Amniotic stem cell (primary cell): Measurements from ENCODE around the gene CHFR.
"Not testable (repeated sequence)": the region's sequence is repeated elsewhere in the genome, so short reads cannot be mapped to it uniquely, and the experiment has no call there.

Experiments
- DNase-seq: peaks from one replicate; lab custom pipeline; 2025; lab: John Stamatoyannopoulos, UW

CHFR gene, protein sequence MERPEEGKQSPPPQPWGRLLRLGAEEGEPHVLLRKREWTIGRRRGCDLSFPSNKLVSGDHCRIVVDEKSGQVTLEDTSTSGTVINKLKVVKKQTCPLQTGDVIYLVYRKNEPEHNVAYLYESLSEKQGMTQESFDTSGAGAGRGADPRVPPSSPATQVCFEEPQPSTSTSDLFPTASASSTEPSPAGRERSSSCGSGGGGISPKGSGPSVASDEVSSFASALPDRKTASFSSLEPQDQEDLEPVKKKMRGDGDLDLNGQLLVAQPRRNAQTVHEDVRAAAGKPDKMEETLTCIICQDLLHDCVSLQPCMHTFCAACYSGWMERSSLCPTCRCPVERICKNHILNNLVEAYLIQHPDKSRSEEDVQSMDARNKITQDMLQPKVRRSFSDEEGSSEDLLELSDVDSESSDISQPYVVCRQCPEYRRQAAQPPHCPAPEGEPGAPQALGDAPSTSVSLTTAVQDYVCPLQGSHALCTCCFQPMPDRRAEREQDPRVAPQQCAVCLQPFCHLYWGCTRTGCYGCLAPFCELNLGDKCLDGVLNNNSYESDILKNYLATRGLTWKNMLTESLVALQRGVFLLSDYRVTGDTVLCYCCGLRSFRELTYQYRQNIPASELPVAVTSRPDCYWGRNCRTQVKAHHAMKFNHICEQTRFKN

DNA sequence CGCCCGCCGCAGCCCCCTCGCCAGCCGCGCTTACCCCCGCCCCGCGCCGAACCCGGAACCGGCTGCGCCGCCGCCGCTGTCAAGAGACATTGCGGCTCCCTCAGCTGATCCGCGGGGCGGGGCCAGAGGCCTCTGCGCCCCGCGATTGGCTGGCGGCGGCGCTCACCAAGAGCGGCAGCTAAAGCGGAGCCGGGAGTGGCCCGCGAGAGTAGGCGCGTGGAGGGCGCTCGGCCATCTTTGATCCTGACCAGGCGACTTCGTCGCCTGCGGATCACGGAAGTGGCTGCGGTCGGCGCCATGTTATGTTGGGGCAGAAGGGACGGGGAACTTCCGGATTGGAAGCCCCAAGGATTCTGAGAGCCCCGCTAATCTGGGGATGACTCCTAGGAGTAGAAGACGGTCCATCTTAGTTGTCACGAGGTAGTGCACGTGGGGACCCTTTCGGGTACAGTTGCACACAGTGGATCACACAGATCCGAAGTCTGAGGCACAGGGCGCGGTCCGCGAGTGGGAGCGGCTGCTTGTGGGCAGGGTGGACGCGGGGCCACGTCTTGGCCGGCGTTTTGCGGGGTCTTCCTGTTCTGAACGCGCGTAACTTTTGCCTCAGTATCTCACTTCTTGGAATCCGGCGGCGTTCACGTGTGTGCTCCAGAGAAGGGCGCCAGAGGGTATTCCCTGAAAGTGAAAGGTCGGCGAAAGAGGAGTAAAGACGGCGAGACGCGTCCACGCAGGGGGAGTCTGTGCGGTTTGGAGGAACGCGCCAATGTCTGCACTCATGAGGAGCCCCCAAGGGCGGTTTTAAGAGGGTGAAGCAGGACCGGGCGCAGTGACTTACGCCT is at the start of gene CHFR:
CHFR (minus strand) TSS at position 93 of the 839 bp plus-strand sequence. CDS start 277 bp downstream, outside the sequence.
- DNase-seq: peak; percentile 92

DNA sequence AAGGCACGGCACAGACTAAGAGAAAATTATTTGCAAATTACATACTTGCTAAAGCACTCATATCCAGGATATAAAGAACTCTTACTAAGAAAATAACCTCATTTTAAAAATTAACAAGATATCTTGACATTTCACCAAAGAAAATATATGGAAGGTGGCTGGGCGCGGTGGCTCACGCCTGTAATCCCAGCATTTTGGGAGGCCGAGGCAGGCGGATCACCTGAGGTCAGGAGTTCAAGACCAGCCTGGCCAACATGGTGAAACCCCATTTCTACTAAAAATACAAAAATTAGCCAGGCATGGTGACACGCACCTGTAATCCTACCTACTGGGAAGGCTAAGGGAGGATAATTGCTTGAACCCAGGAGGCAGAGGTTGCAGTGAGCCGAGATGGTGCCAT is 49.5 kb upstream of the CHFR start:
- DNase-seq: not testable (repeated sequence)

DNA sequence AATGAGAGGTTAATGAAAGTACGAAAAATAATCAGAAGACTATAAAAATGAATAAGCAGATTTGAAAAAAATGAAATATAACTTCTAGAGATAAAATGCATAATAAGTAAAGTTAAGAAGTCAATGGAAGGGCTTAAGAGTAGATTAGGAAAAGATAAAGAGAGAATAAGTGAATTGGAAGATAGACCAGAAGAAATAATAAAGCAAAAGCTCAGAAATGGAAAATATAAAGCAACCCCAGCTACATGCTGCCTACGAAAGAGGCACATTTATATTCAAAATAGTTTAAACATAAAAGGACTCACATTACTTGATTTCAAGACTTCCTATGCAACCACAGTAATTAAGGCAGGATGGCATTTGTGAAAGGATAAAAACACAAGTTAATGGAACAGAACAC is 48.8 kb upstream of the CHFR start:
- DNase-seq: no peak

DNA sequence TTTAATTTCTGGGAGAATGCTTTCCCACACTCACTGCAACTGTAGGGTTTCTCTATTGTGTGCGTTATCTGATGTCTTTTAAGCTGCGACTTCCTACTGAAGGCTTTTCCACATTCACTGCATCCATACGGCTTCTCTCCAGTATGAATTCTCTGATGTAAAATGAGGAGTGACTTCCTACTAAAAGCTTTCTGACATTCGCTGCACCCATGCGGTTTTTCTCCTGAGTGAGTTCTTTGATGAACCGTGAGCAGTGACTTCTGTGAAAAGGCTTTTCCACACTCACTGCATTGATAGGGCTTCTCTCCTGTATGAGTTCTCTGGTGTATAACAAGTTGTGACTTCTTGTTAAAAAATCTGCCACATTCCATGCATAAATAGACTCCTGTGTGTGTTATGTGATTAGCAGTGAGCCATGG is 39.0 kb upstream of the CHFR start:
- no peak for DNase-seq

DNA sequence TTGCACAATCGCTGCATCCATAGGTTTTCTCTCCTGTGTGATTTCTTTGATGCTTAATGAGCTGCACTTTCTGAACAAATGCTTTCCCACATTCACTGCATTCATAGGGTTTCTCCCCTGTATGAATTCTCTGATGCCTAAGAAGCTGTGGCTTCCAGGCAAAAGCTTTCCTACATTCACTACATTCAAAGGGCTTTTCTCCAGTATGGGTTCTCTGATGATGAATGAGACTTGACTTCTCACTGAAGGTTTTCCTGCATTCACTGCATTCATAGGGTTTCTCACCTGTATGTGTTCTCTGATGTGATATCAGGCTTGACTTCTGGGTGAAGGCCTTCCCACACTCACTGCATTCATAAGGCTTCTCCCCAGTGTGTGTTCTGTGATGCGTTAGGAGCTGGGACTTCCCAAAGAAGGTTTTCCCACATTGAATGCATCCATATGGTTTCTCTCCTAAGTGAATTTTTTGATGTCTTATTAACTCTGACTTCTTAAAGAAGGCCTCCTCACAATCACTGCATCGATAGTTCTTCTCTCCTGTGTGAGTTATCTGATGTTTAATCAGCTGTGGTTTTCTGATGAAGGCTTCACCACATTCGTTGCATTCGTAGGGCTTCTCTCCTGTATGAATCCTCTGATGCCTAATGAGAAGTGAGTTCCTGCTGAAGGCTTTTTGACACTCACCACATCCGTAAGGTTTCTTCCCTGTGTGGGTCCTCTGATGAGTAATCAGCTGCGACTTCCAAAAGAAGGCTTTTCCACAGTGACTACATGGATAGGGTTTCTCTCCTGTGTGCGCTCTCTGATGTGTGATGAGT is 38.4 kb upstream of the CHFR start:
- no peak for DNase-seq

DNA sequence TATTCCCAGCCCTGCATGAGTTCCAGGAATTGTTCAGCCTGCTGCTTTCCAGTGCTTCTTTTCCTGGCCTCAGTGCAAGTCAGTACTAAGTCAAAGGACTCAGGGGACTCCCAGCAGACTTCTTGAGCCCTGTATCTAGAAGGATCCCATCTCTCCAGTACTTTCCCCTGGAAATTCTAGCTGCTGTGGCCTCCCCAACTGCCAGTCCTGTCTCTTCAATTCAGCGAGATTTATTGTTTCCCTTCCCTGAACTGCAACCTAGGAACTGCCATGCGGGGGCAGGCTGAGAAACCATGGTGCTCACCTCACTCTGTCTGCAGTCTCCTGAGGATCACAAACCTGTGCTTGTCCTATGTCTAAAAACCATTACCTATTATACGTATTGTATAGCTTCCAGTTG is 37.0 kb upstream of the CHFR start:
- DNase-seq: no peak

DNA sequence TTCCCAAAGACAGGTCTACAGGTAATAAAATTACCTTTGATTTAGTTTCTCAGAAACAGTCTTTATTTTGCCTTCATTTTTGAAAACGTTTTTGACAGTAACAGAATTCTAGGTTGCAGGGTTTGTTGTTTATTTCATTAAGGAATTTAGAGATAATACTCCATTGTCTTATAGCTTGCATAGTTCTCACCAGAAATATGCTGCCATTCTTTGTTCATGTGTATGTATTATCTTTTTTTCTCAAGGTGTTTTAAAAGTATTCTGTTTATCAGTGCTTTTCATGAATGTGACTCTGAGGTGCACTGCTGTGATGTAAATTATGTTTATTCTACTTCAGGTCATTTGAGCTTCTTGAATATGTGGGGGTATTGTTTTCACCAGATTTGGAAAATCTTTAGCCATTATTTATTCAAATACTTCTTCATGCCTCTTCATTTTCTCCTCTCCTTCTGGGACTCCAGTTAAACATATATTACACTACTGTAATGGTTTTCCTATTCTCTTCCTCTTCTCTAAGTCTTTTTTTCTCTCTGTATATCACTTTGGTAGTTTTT is 36.0 kb upstream of the CHFR start:
- DNase-seq: no peak

DNA sequence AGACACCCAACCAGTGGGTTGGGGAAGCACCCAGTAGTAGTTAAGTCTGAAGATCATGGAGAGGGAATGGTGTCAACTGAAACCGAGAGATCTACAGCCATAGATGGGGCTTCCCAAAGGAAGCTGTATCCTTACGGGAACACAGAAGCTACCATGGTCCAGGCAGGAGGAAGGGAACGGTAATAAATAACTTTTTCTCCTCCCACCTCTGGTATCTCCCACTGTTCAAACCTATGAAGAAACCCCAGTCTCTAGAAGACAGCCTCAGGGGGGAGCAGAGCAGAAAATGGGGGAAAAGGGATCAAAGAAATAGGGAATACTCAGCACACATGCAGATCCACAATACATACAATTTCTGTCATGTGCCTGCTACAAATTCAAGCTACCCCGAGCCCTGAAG is 35.3 kb upstream of the CHFR start:
- DNase-seq: no peak

DNA sequence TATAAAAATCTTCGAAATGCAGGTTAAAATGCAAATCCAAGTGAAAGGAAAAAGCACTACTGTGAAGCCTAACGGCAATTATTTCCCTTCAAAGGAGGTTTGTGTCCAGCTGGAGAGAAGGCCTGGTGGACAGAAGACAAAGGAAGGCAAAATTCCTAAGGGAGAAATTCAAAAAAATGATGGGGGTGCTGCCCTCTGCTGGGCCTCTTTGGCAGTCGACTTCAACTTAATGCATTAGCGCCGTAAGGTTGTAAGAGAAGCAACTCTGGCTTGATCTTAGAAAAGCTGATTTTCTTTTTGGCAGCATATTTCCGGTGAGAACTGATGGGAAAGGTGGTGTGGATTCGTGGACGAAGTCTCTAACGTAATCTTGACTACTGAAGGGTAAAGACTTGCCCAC is 34.3 kb upstream of the CHFR start:
- DNase-seq: no peak

DNA sequence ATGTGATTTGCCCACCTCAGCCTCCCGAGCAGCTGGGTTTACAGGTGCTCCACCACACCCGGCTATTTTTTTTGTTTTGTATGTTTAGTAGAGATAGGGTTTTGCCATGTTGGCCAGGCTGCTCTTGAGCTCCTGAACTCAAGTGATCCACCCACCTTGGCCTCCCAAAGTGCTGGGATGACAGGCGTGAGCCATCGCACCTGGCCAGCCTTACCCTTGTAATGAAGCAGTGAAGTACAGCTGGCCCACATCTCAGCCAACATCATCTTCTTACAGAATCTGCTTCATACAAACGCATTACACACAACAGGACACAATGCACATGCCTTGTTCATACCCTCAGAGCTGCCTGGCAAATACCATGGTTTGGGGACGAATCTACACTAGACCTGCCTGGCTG is 31.3 kb upstream of the CHFR start:
- no peak for DNase-seq

DNA sequence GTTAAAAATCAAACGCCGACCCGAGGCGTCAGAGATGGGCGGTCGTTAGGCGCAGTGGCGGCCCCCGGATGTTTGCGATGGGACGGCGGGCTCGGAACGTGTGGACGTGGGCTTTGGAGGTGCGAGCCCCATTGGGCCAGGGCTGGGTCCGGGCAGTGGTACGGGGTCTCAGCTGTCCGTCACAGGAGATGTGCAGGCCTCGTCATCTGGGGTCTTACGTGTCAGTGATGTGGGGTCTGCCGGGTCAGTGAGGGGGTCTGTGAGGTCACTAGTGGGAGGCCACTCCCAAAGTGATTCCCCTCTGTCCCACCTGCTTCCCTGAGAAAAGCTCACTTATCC is 21.6 kb upstream of the CHFR start:
- DNase-seq: no peak

DNA sequence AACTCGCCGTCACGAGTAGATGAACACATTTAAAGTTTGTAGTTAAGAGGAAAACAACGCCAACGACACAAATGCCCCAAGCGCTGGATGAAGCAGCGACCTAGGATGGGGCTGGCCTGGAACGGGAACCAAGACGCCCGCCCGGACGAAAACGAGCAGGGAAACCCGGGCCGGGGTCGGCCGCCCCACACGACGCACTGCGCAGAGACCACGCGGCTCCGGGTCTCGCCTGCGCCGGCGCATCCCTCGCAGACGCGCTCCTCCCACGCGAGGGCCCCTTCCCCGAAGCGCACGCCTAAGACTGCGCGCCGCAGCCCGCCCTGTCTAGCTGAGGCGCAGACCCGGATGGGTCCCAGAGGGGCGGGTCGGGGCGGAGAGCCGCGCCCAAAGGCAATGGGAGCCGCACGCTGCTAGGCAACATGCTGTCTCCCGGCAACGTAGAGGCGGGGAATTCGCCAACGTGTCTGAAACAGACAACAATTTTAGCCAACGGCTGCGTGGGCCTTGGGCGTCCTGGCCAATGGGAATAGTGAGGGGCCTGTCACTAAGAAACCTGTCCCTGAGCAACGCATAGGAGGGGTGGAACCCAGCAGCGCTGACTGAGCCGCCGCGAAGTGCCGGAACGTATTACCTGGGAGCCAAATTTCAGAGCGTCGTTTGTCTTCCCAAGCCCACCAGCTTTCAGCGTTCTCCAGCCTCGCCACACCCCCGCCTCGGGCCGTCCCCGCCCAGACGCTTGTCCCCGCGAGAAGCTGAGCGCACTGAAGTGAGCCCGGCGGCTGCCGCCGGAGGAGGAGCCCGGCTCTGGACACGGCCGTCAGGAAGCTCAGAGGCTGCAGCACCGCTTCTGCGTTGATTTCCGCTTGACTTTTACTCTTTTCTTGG is 21.0 kb upstream of the CHFR start:
- DNase-seq: peak; percentile 98

DNA sequence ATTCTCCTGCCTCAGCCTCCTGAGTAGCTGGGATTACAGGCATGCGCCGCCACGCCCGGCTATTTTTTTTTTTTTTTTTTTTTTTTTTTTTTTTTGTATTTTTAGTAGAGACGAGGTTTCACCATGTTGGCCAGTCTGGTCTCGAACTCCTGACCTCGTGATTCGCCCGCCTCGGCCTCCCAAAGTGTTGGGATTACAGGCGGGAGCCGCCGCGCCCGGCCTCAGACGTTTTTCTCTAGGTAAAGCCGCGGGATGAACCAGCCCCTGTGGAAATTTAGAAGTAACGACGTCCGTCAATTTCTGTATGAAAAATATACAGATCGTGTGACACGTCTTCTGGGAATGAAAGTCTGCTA is 20.4 kb upstream of the CHFR start:
- not testable (repeated sequence) for DNase-seq

DNA sequence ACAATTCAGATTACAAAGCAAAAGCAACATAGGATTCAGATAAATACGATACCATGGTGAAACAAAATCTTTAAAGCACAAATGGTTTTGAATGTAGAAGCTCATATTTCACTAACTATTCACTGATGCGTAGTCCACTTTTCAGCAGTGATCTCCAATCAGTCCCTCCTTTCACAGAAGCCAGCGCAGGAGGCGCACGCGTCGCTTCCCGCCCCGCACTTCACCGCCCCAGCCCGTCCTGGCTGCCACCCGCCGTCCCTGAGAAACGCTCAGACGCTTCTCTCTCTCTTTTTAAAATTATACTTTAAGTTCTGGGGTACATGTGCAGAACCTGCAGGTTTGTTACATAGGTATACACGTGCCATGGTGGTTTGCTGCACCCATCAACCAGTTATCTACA is 19.8 kb upstream of the CHFR start:
- no peak for DNase-seq

DNA sequence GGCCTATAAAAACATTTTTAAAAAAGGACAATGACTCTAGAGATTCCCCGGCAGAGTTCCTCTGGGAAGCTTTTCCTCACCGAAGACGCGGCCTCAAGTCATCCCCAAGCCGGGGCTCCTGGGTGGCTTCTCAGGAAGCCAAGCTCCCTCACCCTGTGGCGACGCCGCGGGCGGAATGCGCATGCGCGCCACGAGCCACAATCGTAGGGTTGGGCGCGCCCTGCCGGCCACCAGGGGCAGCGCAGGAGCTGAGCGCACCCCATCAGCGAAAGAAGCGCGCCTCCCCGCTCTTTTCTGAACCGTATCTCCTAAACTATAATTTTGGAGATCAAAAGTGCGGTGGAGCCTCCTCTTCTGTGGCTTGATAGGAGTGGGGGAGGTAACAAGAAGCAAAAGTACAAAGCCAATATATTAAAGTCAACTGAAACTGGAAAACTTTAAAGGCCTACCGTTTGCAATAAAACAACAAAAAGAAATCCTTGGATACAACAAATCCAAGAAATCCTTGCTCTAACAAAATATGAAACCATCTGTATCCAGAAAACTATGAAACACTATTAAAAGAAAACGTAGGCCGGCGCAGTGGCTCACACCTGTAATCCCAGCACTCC is 17.4 kb upstream of the CHFR start:
- DNase-seq: no peak

DNA sequence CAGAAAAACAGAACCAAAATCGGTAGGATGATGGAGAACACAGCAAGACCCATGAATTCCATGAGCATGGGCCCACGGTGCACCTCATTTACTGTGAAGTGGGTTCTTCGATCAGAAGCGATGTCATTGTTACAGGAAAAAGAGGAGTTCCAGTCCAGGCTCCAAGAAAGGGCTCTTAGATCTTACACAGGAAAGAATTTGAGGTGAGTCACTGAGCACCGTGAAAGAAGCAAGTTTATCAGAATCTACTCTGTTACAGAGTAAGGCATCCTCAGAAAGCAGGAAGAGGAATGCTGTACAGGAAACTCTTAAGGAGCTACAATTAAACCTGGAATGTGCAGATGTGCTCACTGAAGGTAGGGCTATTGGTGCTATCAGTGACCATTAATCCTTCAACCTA is 11.6 kb upstream of the CHFR start:
- no peak for DNase-seq

DNA sequence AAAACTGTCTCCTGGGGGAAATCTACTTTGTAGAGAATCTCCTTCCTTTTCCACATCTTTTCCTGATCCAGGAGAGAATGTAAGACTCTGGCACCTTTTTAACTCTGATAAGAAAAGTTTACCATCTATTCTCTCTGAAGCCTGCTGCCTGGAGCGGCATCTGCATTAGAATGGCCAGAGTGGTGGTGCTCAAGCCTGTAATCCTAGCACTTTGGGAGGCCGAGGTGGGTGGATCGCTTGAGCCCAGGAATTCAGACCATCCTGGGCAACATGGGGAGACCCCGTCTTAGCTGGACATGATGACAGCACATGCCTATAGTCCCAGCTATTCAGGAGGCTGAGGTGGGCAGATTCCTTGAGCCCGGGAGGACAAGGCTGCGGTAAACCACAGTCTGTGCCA is 1.4 kb upstream of the CHFR start:
- DNase-seq: no peak

DNA sequence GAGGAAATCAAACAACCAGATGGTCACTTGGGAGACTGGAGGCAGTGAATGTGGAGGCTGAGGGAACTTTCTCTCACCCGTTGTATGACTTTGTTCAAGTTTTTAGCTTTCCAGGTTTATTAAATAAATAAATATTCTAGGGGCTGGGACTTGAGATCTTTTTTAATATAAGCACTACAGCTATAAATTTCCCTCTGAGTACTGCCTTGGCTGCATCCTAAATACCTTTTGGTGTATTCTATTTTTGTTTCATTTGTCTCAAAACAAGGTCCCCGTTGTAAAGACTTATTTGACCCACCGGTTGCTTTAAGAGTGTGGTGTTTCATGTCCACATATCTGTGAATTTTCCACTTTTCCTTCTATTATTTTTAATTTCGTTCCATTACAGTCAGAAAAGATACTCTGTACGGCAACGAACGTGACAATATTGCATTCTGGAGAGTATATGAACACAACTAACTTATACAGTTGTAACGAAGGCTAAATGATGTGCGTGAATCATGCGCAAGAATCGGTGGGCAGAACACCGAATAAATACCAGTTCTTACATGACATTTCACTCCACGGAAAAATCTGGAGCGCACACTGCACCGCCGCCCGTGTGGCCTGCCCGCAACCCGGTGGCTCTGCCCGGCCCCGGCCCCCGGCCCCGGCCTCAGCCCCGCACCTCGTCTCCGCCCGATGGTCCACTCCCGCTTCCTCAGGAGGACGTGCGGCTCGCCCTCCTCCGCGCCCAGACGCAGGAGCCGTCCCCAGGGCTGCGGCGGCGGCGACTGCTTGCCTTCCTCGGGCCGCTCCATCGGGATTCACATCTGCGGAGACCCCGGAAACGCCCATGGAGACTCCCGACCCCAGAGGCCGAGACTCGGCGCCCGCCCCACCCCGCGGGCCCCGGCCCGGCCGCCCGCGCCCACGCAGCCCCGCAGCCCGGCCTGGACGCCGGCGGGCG is 602 bp downstream of the CHFR start:
- DNase-seq: peak; percentile 3

DNA sequence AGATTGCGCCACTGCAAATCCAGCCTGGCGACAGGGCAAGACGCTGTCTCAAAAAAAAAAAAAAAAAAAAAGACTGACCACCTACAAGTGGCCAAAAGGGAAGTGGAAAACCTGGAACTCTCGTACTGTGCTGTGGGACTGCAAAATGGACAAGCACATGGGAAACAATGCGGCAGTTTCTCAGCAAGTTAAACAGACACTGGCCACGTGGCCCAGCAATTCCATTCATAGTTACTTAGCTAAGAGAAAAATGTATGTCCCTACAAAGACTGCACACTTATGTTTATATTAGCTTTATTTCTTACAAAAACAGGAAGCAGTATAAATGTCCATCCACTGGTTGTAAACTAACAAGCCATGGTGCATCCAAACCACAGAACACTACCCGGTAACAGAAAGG is 5.6 kb downstream of the CHFR start:
- no peak for DNase-seq
